GM10248 (cell line): Measurements from ENCODE around the gene KLHL3.

Source experiments
- CTCF ChIA-PET: fragments of 300-600 bp; sonication (Branson Sonifier 250); formaldehyde crosslinking; extraction: SDS; loops from one replicate; lab custom pipeline; 2021; ENCODE audit warnings: antibody characterized with exemption; lab: Yijun Ruan, JAX
- POLR2A ChIA-PET: fragments of 350-650 bp; sonication (Branson Sonifier 250); formaldehyde crosslinking; extraction: SDS; loops from one replicate; lab custom pipeline; 2020; ENCODE audit warnings: antibody characterized with exemption; lab: Yijun Ruan, JAX
- DNase-seq: peaks from one replicate; pipeline ENCODE4 v3.0.0; 2012; ENCODE audit errors: extremely low spot score
- TF ChIP-seq, protein P1 (sequence below): IDR thresholded peaks from 2 replicates; pipeline ENCODE4 v1.5.1; 2012; ENCODE audit warnings: mild to moderate bottlenecking, low read depth; ENCODE audit errors: extremely low read depth, missing control alignments, control extremely low read depth

Gene KLHL3

DNA sequence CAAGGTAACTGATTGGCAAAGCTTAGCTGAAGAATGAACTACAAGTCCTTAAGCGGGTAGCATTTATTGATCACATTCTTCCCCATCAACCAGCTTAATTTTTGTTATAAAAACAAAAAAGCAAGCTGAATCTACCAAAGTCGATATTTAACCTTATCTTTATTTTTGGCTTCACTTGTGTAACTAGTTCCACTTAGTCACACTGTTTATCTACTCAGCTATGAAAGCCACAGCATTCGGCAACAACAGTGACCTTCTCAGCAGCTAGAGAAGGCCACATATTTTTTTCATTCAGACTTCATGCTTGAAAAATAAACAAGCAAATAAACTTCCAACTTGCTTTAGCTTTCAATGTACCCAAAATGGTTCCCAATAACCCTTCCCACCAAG lies 69.4 kb downstream of the KLHL3 start:
- CTCF ChIA-PET, result interaction anchor here (0.9 to 7.1 kb wide), 15 partner anchors 8 to 467 kb away, joined by 3 to 40 read pairs (median 4); no protein-coding TSS in a partner anchor
- POLR2A ChIA-PET, result interaction anchor here (1.5 kb wide), 1 partner anchor 87 kb away, joined by 5 read pairs; the partner anchor contains the start of gene HNRNPA0
- TF ChIP-seq, protein P1, sequence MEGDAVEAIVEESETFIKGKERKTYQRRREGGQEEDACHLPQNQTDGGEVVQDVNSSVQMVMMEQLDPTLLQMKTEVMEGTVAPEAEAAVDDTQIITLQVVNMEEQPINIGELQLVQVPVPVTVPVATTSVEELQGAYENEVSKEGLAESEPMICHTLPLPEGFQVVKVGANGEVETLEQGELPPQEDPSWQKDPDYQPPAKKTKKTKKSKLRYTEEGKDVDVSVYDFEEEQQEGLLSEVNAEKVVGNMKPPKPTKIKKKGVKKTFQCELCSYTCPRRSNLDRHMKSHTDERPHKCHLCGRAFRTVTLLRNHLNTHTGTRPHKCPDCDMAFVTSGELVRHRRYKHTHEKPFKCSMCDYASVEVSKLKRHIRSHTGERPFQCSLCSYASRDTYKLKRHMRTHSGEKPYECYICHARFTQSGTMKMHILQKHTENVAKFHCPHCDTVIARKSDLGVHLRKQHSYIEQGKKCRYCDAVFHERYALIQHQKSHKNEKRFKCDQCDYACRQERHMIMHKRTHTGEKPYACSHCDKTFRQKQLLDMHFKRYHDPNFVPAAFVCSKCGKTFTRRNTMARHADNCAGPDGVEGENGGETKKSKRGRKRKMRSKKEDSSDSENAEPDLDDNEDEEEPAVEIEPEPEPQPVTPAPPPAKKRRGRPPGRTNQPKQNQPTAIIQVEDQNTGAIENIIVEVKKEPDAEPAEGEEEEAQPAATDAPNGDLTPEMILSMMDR, result no peak
- no peak for DNase-seq

DNA sequence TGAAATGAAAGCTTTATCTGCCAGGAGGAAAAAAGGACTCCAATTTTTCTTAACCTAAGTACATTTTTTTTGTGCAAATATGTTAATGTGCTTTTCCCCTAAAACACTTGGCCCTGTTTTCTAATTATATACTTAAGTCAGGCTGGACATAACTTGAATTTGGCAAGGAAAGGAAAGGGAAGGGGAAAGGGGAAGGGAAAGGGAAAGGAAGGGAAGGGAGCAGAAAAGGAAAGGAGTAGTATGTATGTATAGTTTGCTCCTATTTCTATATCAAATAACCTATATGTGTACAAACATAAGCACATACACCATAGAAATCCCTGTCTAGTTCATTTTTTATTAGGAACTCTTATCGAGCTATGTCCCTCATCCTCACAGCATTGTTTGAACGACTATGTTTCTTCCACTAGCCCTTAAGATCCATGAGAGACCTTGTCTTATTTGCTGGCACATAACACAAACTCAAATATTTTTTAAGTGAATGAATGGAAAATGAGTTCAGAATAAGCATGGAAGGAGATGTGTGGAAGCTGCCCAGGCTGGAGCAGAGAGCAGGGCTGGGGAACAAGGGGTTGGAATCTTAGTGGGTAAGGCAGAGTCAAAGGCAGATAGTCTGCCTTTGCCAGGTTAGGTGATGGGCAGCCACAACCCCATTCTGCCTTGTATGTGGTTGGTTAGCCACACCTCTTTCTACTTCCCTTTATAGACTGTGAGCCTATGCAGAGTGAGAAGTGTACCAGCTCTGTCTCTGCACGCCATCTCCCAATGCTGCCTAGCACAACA lies 70.0 kb downstream of the KLHL3 start:
- ChIA-PET CTCF (interaction anchor here (0.9 to 7.1 kb wide), 13 partner anchors 8 to 86 kb away, joined by 3 to 40 read pairs (median 4); no protein-coding TSS in a partner anchor), POLR2A (interaction anchor here (1.5 kb wide), 1 partner anchor 88 kb away, joined by 5 read pairs; the partner anchor contains the start of gene HNRNPA0)
- TF ChIP-seq, protein P1, result no peak
- DNase-seq, result peak; percentile 62

DNA sequence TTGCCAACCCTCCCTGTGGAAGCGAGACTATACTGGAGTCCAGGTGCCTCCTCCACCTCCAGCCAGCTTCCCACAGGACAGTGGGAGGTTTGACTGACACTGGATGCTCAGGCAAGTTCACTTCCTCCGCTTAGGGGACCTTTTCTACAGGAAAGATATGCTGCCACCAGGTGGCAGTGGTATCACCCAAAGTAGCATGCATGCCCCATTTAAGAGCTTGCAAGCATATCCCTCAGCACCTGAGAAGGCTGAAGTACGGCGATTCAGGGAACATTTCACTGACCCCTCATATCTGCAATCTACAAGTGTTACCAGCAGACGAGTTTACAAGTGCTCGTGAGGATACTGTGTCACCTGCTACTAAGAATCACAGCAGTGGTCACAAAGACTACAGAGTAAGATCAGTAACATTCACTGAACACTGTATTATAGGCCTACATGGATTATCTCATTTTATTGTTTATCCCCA lies 75.5 kb downstream of the KLHL3 start:
- DNase-seq, result peak; percentile 67
- ChIA-PET POLR2A (interaction anchor here (0.5 to 1.6 kb wide), 4 partner anchors 82 to 269 kb away, joined by 3 to 7 read pairs (median 4); no protein-coding TSS in a partner anchor), CTCF (interaction anchor here (0.6 to 6.9 kb wide), 51 partner anchors 9 to 581 kb away, joined by 3 to 292 read pairs (median 5); partner anchors contain the start of genes HNRNPA0, KLHL3 and PKD2L2)
- TF ChIP-seq, protein P1, result peak; percentile 77

DNA sequence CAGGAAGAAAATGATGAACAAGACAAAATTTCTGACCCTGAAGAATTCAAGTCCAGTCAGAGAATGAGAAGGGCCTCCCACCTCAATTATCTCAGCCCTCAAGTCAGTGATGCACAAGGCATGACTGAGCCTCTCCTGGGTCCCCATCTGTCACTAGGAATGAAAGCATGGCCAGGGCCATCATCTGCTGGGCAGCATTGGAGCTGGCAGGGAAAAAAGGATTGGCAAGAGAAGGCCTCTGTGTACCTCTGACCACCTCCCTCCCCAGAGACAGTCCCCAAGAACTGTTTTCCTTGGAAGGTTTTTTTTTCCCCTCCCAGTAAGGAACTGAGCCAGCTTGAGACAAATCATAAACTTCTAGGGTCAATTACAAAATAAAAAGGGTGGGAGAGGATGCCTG lies 76.7 kb downstream of the KLHL3 start:
- ChIA-PET CTCF (interaction anchor here (0.7 to 6.9 kb wide), 18 partner anchors 12 to 325 kb away, joined by 3 to 292 read pairs (median 12); partner anchors contain the start of genes HNRNPA0 and KLHL3), POLR2A (no interaction called here)
- TF ChIP-seq, protein P1, result no peak
- no peak for DNase-seq

DNA sequence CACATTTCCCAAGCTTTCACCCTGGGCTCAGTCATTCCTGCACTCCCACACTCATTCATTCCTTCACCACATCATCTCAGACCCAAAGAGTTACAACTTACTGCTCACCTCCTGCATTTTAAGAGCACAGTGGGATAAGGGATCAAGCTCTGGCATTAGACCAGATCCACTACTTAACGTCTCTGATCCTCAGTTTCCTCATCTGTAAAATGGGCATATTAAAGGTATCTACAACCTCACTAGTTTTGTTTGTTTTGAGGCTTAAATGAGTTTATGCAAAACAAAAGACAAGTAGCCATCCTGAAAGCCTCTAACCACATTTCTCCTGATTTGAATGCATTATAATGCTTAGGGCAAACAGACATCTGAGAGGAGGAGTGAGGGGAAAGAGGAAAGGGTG lies 77.6 kb downstream of the KLHL3 start:
- CTCF ChIA-PET, result interaction anchor here (0.8 to 6.9 kb wide), 10 partner anchors 8 to 326 kb away, joined by 3 to 292 read pairs (median 16); partner anchors contain the start of gene KLHL3
- POLR2A ChIA-PET, result no interaction called here
- DNase-seq, result no peak
- TF ChIP-seq, protein P1, result no peak

DNA sequence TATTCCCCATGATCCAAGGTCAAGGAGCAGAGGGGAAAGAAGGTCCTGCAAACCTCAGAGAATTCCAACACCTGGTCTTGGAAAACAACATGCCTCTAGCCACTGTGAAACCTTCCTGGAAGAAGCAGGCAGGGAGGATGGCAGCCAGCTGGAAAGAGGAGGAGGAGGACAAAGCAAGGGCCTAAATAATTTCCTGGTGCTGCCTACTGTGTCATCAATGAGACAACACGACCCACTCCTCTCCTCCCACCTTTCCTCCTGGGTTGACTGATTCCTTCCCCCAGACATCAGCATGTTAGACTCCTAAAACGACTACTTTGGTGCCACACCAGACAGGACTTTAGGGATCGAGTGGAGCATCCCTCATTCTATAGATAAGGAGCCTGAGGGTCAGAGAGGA lies 78.8 kb downstream of the KLHL3 start:
- TF ChIP-seq, protein P1, result no peak
- POLR2A ChIA-PET, result no interaction called here
- DNase-seq, result no peak
- CTCF ChIA-PET, result interaction anchor here (1.6 to 6.9 kb wide), 4 partner anchors 9 to 82 kb away, joined by 3 to 292 read pairs (median 14); partner anchors contain the start of gene KLHL3
